ACC112 (cell line): ENCODE results near the gene GPD1.

ENCODE experiments used
- H2AFZ ChIP-seq: fragments of 200-600 bp; sonication (generic); one replicate; pipeline ENCODE4 v1.6.0; 2017; ENCODE audit warnings: antibody characterized with exemption, low read length; ENCODE audit not compliant: unreplicated experiment
- H3K27ac ChIP-seq: fragments of 200-600 bp; sonication (generic); 2 replicates; pipeline ENCODE4 v1.5.1; 2014; ENCODE audit warnings: low read depth, mild to moderate bottlenecking, antibody characterized with exemption, low read length, moderate library complexity
- H3K27me3 ChIP-seq: fragments of 200-600 bp; sonication (generic); 2 replicates; pipeline ENCODE4 v1.6.1; 2014; ENCODE audit warnings: mild to moderate bottlenecking, antibody characterized with exemption, low read length, moderate library complexity, mixed read lengths; ENCODE audit not compliant: insufficient read depth
- H3K36me3 ChIP-seq: fragments of 200-600 bp; sonication (generic); 2 replicates; pipeline ENCODE4 v1.6.1; 2016; ENCODE audit warnings: mild to moderate bottlenecking, antibody characterized with exemption, low read length, moderate library complexity, mixed read lengths; ENCODE audit not compliant: insufficient read depth
- H3K4me1 ChIP-seq: fragments of 200-600 bp; sonication (generic); one replicate; pipeline ENCODE4 v1.6.1; 2016; ENCODE audit warnings: low read length, mixed read lengths; ENCODE audit not compliant: insufficient read depth, unreplicated experiment, control insufficient read depth
- H3K4me3 ChIP-seq: fragments of 200-600 bp; sonication (generic); 2 replicates; pipeline ENCODE4 v1.5.1; 2014; ENCODE audit warnings: mild to moderate bottlenecking, low read depth, low read length
- H3K79me2 ChIP-seq: fragments of 200-600 bp; sonication (generic); one replicate; pipeline ENCODE4 v1.6.0; 2016; ENCODE audit warnings: low read length; ENCODE audit not compliant: control insufficient read depth, unreplicated experiment, insufficient read depth

The GPD1 gene

GRCh38 chr12:50110762-50111351, 7.0 kb downstream of the GPD1 start:
- H3K27me3 ChIP-seq = no peaks in the 10 kb centered on the region
- peak overlapping the region; percentile 43 for H2AFZ ChIP-seq
- peak overlapping the region; percentile 58 for H3K27ac ChIP-seq
- peaks cover 17% of the 10 kb centered on the region for H3K79me2 ChIP-seq
- H3K4me3 ChIP-seq = peak overlapping the region; percentile 36
- no peaks in the 10 kb centered on the region for H3K36me3 ChIP-seq
- peaks cover 20% of the 10 kb centered on the region for H3K4me1 ChIP-seq

- H2AFZ ChIP-seq = peak overlapping the region; percentile 43
- peak overlapping the region; percentile 36; the same call in 1 of the 2 replicates for H3K4me3 ChIP-seq
- H3K36me3 ChIP-seq = no peaks in the 10 kb centered on the region
- H3K27ac ChIP-seq = peak overlapping the region; percentile 58
- peaks cover 20% of the 10 kb centered on the region for H3K4me1 ChIP-seq
- H3K79me2 ChIP-seq = peaks cover 19% of the 10 kb centered on the region
- no peaks in the 10 kb centered on the region for H3K27me3 ChIP-seq
Observed at GRCh38 chr12:50111395-50111692, 7.5 kb downstream of the GPD1 start.

GRCh38 chr12:50111693-50112455, 8.1 kb downstream of the GPD1 start, which contains the start of gene COX14:
COX14 (plus strand) TSS chr12:50112236; CDS start chr12:50120044, 7,808 bp downstream.
- Histone ChIP-seq H3K4me3 (peak within 1 kb of the TSS; percentile 86), H2AFZ (peak within 1 kb of the TSS; percentile 83), H3K27ac (peak within 1 kb of the TSS; percentile 65), H3K36me3 (no peaks in the 10 kb centered on the region), H3K4me1 (peaks cover 20% of the 10 kb centered on the region), H3K27me3 (no peaks in the 10 kb centered on the region), H3K79me2 (peaks cover 23% of the 10 kb centered on the region)

- H3K27me3 ChIP-seq = no peaks in the 10 kb centered on the region
- peaks cover 20% of the 10 kb centered on the region for H3K4me1 ChIP-seq
- peak overlapping the region; percentile 86 for H3K4me3 ChIP-seq
- H3K79me2 ChIP-seq = peaks cover 23% of the 10 kb centered on the region
- H3K36me3 ChIP-seq = no peaks in the 10 kb centered on the region
- peak overlapping the region; percentile 83 for H2AFZ ChIP-seq
- H3K27ac ChIP-seq = peak overlapping the region; percentile 65
Observed at GRCh38 chr12:50112456-50113218, 8.8 kb downstream of the GPD1 start.

GRCh38 chr12:50117057-50117622, 13.3 kb downstream of the GPD1 start:
- H3K27me3 ChIP-seq = no peaks in the 10 kb centered on the region
- H3K36me3 ChIP-seq = peaks cover 16% of the 10 kb centered on the region; the same call in 1 of the 2 replicates
- H3K4me1 ChIP-seq = no peaks in the 10 kb centered on the region
- H2AFZ ChIP-seq = no peak overlapping the region
- peaks cover 23% of the 10 kb centered on the region for H3K79me2 ChIP-seq
- no peak overlapping the region for H3K4me3 ChIP-seq
- no peak overlapping the region for H3K27ac ChIP-seq

- Histone ChIP-seq H3K27me3 (no peaks in the 10 kb centered on the region), H3K79me2 (peaks cover 12% of the 10 kb centered on the region), H3K4me1 (no peaks in the 10 kb centered on the region), H3K36me3 (peaks cover 16% of the 10 kb centered on the region; the same call in 1 of the 2 replicates), H3K4me3 (no peak overlapping the region), H2AFZ (no peak overlapping the region), H3K27ac (no peak overlapping the region)
Observed at GRCh38 chr12:50119387-50119786, 15.6 kb downstream of the GPD1 start.

- peaks cover 6% of the 10 kb centered on the region for H3K79me2 ChIP-seq
- no peak overlapping the region for H2AFZ ChIP-seq
- peaks cover 16% of the 10 kb centered on the region; the same call in 1 of the 2 replicates for H3K36me3 ChIP-seq
- H3K27me3 ChIP-seq = no peaks in the 10 kb centered on the region
- no peak overlapping the region for H3K4me3 ChIP-seq
- H3K4me1 ChIP-seq = no peaks in the 10 kb centered on the region
- no peak overlapping the region for H3K27ac ChIP-seq
Observed at GRCh38 chr12:50120521-50120920, 16.7 kb downstream of the GPD1 start.

- peaks cover 6% of the 10 kb centered on the region for H3K79me2 ChIP-seq
- H3K27ac ChIP-seq = no peak overlapping the region
Observed at GRCh38 chr12:50120953-50121352, 17.1 kb downstream of the GPD1 start.

GRCh38 chr12:50121641-50122040, 17.8 kb downstream of the GPD1 start:
- H3K36me3 ChIP-seq = peaks cover 16% of the 10 kb centered on the region; the same call in 1 of the 2 replicates

More at GRCh38 chr12:50120953-50121352, 17.1 kb downstream of the GPD1 start:
- no peak overlapping the region for H2AFZ ChIP-seq
- H3K27me3 ChIP-seq = no peaks in the 10 kb centered on the region
- H3K4me1 ChIP-seq = no peaks in the 10 kb centered on the region
- H3K4me3 ChIP-seq = no peak overlapping the region
- H3K36me3 ChIP-seq = peaks cover 16% of the 10 kb centered on the region; the same call in 1 of the 2 replicates

GRCh38 chr12:50123203-50123602, 19.4 kb downstream of the GPD1 start:
- H3K79me2 ChIP-seq = no peaks in the 10 kb centered on the region
- no peak overlapping the region for H3K27ac ChIP-seq
- H3K4me3 ChIP-seq = no peak overlapping the region
- H3K36me3 ChIP-seq = peaks cover 19% of the 10 kb centered on the region; the same call in 1 of the 2 replicates
- H3K27me3 ChIP-seq = no peaks in the 10 kb centered on the region
- H3K4me1 ChIP-seq = no peaks in the 10 kb centered on the region
- no peak overlapping the region for H2AFZ ChIP-seq

More at GRCh38 chr12:50121641-50122040, 17.8 kb downstream of the GPD1 start:
- Histone ChIP-seq H3K27ac (no peak overlapping the region), H3K27me3 (no peaks in the 10 kb centered on the region), H3K4me3 (no peak overlapping the region), H3K4me1 (no peaks in the 10 kb centered on the region), H3K79me2 (peaks cover 1% of the 10 kb centered on the region), H2AFZ (no peak overlapping the region)
